Chondrocyte (in vitro differentiated cells): Measurements from ENCODE around the gene CDK2AP2. TPM values are rescaled to one million over a fixed set of nuclear protein-coding genes. Genes with fewer than 3 reads are reported as not detected.

Experiments
- DNase-seq: peaks from one replicate; pipeline ENCODE4 v3.0.0; 2021; ENCODE audit warnings: mixed read lengths, low spot score
- H3K27ac Mint-ChIP-seq: one replicate; pipeline ENCODE4 v1.8.0; 2021; ENCODE audit warnings: mild to moderate bottlenecking, moderate library complexity, mixed read lengths; ENCODE audit not compliant: unreplicated experiment
- H3K27me3 Mint-ChIP-seq: 2 replicates; pipeline ENCODE4 v1.8.0; 2021; ENCODE audit warnings: low read depth, mixed read lengths
- H3K36me3 Mint-ChIP-seq: 2 replicates; pipeline ENCODE4 v1.8.0; 2021; ENCODE audit warnings: low read depth, mixed read lengths
- H3K4me1 Mint-ChIP-seq: 2 replicates; pipeline ENCODE4 v1.8.0; 2021; ENCODE audit warnings: low read depth, mild to moderate bottlenecking, mixed read lengths
- H3K4me3 Mint-ChIP-seq: one replicate; pipeline ENCODE4 v1.8.0; 2021; ENCODE audit warnings: mild to moderate bottlenecking, moderate library complexity, mixed read lengths; ENCODE audit not compliant: unreplicated experiment
- H3K9me3 Mint-ChIP-seq: 2 replicates; pipeline ENCODE4 v1.8.0; 2021; ENCODE audit warnings: low read depth, mixed read lengths
- CTCF ChIP-seq: fragments of 200-600 bp; sonication (generic); IDR thresholded peaks from 2 replicates; pipeline ENCODE4 v1.5.0; 2021; ENCODE audit warnings: antibody characterized with exemption, mild to moderate bottlenecking, moderate library complexity
- total RNA-seq: library from RNA; stranded (reverse); gene quantifications from 3 replicates; pipeline ENCODE4 v1.2.1, GENCODE V29; 2021

The CDK2AP2 gene
- total RNA-seq, 1 donor from 2014 or later, result 42.5 TPM

GRCh38 chr11:67497656-67498291, 10.2 kb downstream of the CDK2AP2 start:
- H3K9me3 Mint-ChIP-seq, result no peaks in the 10 kb centered on the region

GRCh38 chr11:67496113-67496512, 11.8 kb downstream of the CDK2AP2 start:
- no peak for DNase-seq
- Mint-ChIP-seq H3K27ac (no peak overlapping the region), H3K36me3 (peaks cover 7% of the 10 kb centered on the region), H3K4me3 (no peak overlapping the region), H3K4me1 (no peaks in the 10 kb centered on the region), H3K27me3 (no peaks in the 10 kb centered on the region), H3K9me3 (no peaks in the 10 kb centered on the region)
- no peak for TF ChIP-seq CTCF

More at GRCh38 chr11:67497656-67498291, 10.2 kb downstream of the CDK2AP2 start:
- no peaks in the 10 kb centered on the region for H3K27me3 Mint-ChIP-seq
- no peak overlapping the region for H3K4me3 Mint-ChIP-seq
- no peak overlapping the region for H3K27ac Mint-ChIP-seq
- no peak for DNase-seq
- H3K36me3 Mint-ChIP-seq, result peaks cover 8% of the 10 kb centered on the region
- TF ChIP-seq CTCF, result no peak
- peaks cover under 1% of the 10 kb centered on the region for H3K4me1 Mint-ChIP-seq

GRCh38 chr11:67495234-67496005, 12.5 kb downstream of the CDK2AP2 start:
- Mint-ChIP-seq H3K9me3 (no peaks in the 10 kb centered on the region), H3K36me3 (peaks cover 2% of the 10 kb centered on the region), H3K4me1 (no peaks in the 10 kb centered on the region), H3K27ac (no peak overlapping the region), H3K4me3 (no peak overlapping the region), H3K27me3 (no peaks in the 10 kb centered on the region)
- no peak for DNase-seq
- TF ChIP-seq CTCF, result no peak

- H3K9me3 Mint-ChIP-seq, result no peaks in the 10 kb centered on the region
- no peak for DNase-seq
- no peaks in the 10 kb centered on the region for H3K27me3 Mint-ChIP-seq
- H3K4me1 Mint-ChIP-seq, result no peaks in the 10 kb centered on the region
- no peak for TF ChIP-seq CTCF
- peaks cover 5% of the 10 kb centered on the region for H3K36me3 Mint-ChIP-seq
- no peak overlapping the region for H3K4me3 Mint-ChIP-seq
- H3K27ac Mint-ChIP-seq, result no peak overlapping the region
These were observed 13.4 kb downstream of the CDK2AP2 start for GRCh38 chr11:67494371-67495233.
